ENCODE data around the gene ZNF394. TPM values are rescaled to one million over a fixed set of nuclear protein-coding genes. Genes with fewer than 3 reads are reported as not detected.

ZNF394 gene
- total and polyA plus RNA-seq, 2 of the 4 experiments (the other 2 are of a cell fraction): 10.9 to 24.7 TPM

GRCh38 chr7:99461221-99461620, 38.9 kb downstream of the ZNF394 start:
- CTCF ChIA-PET: no interaction called here
- no peak overlapping the region for H2AK5ac ChIP-seq (ENCODE audit: low read depth, low read length)
- no TSS peak for BruUV-seq (replicated peaks)
- H2BK5ac ChIP-seq (ENCODE audit: low read depth, low read length, poor library complexity, severe bottlenecking): no peak overlapping the region
- peaks cover 19 to 73% of the 10 kb centered on the region in 2 experiments for H3K79me1 ChIP-seq (ENCODE audit: low read depth in 1 of 2, low read length in 2 of 2)
- no peak overlapping the region for H4K8ac ChIP-seq (ENCODE audit: low read depth in 2 of 2, low read length in 2 of 2)
- intact Hi-C loops (cut with micrococcal nuclease): no loop called here
- no peak overlapping the region for H3K4me3 ChIP-seq (ENCODE audit: insufficient read depth, low read depth, low read length)
- H4K91ac ChIP-seq (ENCODE audit: insufficient read depth, low read depth, low read length): no peak overlapping the region
- peaks cover 54% of the 10 kb centered on the region for H4K20me1 ChIP-seq (ENCODE audit: insufficient read depth, low read length)
- no peak overlapping the region for H3K27ac ChIP-seq (ENCODE audit: insufficient read depth, low read length)
- in situ Hi-C loops (cut with MboI; ENCODE audit: low sequenced_read_pairs): no loop called here
- H2BK20ac ChIP-seq (ENCODE audit: low read depth, low read length): no peak overlapping the region
- H3K4ac ChIP-seq (ENCODE audit: low read depth, low read length): no peak overlapping the region
- H3K14ac ChIP-seq (replicated peaks; ENCODE audit: low read depth, low read length): no peak overlapping the region
- dilution Hi-C loops (cut with HindIII; ENCODE audit: low sequenced_read_pairs, unreplicated experiment): no loop called here
- no peaks in the 10 kb centered on the region; the same call in 1 of the 2 replicates for H3K4me1 ChIP-seq (ENCODE audit: control insufficient read depth, insufficient read depth, low read length)
- no peak overlapping the region for H2AK9ac ChIP-seq (replicated peaks; ENCODE audit: low read depth, low read length, poor library complexity)
- H3K36me3 ChIP-seq (ENCODE audit: control insufficient read depth, insufficient read depth, low read length): peaks cover 41% of the 10 kb centered on the region
- DNase-seq (no peak), ATAC-seq (ENCODE audit: low read depth) (no peak)
- no peak overlapping the region for H3K18ac ChIP-seq (ENCODE audit: low read depth, low read length)
- WGBS, 2 experiments (ENCODE audit: extremely low coverage in 2 of 2, insufficient read length in 1 of 2): 100% methylated on average over 1 of the region's 2 CpGs; no CpG with 5 or more reads in 1 of the 2 experiments
- no peak overlapping the region for H2BK15ac ChIP-seq (ENCODE audit: low read depth, low read length)
- peaks cover 6% of the 10 kb centered on the region; the same call in 1 of the 2 replicates for H3K9me1 ChIP-seq (ENCODE audit: insufficient read depth, low read length)
- no peaks in the 10 kb centered on the region for H3K9me3 ChIP-seq (ENCODE audit: control insufficient read depth, insufficient read depth, low read length)
- H2AFZ ChIP-seq (replicated peaks; ENCODE audit: low read length, poor library complexity): no peak overlapping the region
- H4K5ac ChIP-seq (ENCODE audit: low read depth, low read length): no peak overlapping the region
- no peak for TF ChIP-seq CEBPB (IDR thresholded peaks at IDR 0.05; ENCODE audit: low read depth, low read length)
- no peak for TF ChIP-seq MAZ (IDR thresholded peaks at IDR 0.05; ENCODE audit: borderline replicate concordance, low read depth, low read length)
- no peak for TF ChIP-seq USF2 (IDR thresholded peaks at IDR 0.05; ENCODE audit: low read depth, low read length)
- TF ChIP-seq MXI1 (IDR thresholded peaks at IDR 0.05; ENCODE audit: borderline replicate concordance, low read depth, low read length): no peak
- TF ChIP-seq BHLHE40 (IDR thresholded peaks at IDR 0.05; ENCODE audit: low read depth, low read length): no peak
- no peak for TF ChIP-seq CHD1 (IDR thresholded peaks at IDR 0.05; ENCODE audit: low read depth, low read length)
- no peak for TF ChIP-seq NFE2L2 (IDR thresholded peaks at IDR 0.05; ENCODE audit: low read depth, low read length)
- no peak for TF ChIP-seq RCOR1 (IDR thresholded peaks at IDR 0.05; ENCODE audit: insufficient replicate concordance, low read length)
- no peak for TF ChIP-seq MAFK (IDR thresholded peaks at IDR 0.05; ENCODE audit: low read depth, low read length)
- TF ChIP-seq CTCF (conservative IDR thresholded peaks at IDR 0.05; ENCODE audit: low read depth, low read length): no peak
- TF ChIP-seq POLR2A (IDR thresholded peaks at IDR 0.05; ENCODE audit: low read depth, low read length): no peak
- no peaks in the 10 kb centered on the region for H3K27me3 ChIP-seq (ENCODE audit: control insufficient read depth, insufficient read depth, low read length)
- H3K4me2 ChIP-seq (ENCODE audit: low read depth, low read length): no peak overlapping the region
- H2BK120ac ChIP-seq (ENCODE audit: low read depth, low read length): no peak overlapping the region
- no peak overlapping the region for H3K56ac ChIP-seq (ENCODE audit: extremely low read depth, insufficient read depth, low read length)
- POLR2A ChIA-PET (ENCODE audit: unreplicated experiment): no interaction called here
- no peak overlapping the region for H3K9ac ChIP-seq (ENCODE audit: low read depth, low read length)
- no peak overlapping the region for H3K23ac ChIP-seq (ENCODE audit: low read depth, low read length)
